ENCODE measurements around the gene TMPRSS7.

The TMPRSS7 gene

GRCh38 chr3:112096176-112096575 is 61.6 kb downstream of the TMPRSS7 start:
- Histone ChIP-seq H3K79me2 (ENCODE audit: low read length) (no peaks in the 10 kb centered on the region), H3K27ac (ENCODE audit: low read length) (no peak overlapping the region)

DNA sequence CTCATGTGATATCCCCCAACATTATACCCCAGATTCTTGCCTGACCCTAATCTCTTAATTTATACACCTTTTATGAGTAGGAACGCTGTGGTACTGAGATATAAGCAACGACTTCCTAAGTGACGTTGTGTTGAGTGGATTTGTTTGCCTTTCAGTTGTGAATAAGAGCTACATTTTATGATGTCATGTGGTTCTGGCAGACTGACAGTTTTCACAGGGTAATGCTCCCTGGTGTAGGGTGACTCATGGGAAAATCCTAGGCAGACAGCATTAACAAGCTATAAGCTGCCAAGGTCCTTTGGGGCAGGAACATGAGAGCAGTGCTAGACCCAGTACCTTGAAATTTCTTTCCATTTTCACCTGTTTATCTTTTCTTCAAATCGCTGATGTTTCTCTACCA is 62.8 kb downstream of the TMPRSS7 start:
- Histone ChIP-seq H3K27me3 (ENCODE audit: low read depth, low read length) (no peaks in the 10 kb centered on the region), H3K4me1 (ENCODE audit: low read length) (peaks cover 8% of the 10 kb centered on the region), H3K9me3 (ENCODE audit: insufficient read depth, low read length) (no peaks in the 10 kb centered on the region), H3K4me3 (ENCODE audit: low read length) (no peak overlapping the region), H2AFZ (ENCODE audit: low read depth, low read length) (no peak overlapping the region), H3K9ac (ENCODE audit: low read length) (no peak overlapping the region), H3K36me3 (replicated peaks; ENCODE audit: low read depth, low read length) (no peaks in the 10 kb centered on the region), H3K27ac (ENCODE audit: low read length) (no peak overlapping the region), H4K20me1 (ENCODE audit: insufficient read depth, low read length) (no peaks in the 10 kb centered on the region), H3K4me2 (ENCODE audit: low read length) (no peak overlapping the region), H3K79me2 (ENCODE audit: low read length) (no peaks in the 10 kb centered on the region)
- TF ChIP-seq, protein P1, sequence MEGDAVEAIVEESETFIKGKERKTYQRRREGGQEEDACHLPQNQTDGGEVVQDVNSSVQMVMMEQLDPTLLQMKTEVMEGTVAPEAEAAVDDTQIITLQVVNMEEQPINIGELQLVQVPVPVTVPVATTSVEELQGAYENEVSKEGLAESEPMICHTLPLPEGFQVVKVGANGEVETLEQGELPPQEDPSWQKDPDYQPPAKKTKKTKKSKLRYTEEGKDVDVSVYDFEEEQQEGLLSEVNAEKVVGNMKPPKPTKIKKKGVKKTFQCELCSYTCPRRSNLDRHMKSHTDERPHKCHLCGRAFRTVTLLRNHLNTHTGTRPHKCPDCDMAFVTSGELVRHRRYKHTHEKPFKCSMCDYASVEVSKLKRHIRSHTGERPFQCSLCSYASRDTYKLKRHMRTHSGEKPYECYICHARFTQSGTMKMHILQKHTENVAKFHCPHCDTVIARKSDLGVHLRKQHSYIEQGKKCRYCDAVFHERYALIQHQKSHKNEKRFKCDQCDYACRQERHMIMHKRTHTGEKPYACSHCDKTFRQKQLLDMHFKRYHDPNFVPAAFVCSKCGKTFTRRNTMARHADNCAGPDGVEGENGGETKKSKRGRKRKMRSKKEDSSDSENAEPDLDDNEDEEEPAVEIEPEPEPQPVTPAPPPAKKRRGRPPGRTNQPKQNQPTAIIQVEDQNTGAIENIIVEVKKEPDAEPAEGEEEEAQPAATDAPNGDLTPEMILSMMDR (IDR thresholded peaks at IDR 0.05; ENCODE audit: low read depth, low read length), result no peak
- TF ChIP-seq EZH2phosphoT487 (IDR thresholded peaks at IDR 0.05; ENCODE audit: low read depth), result no peak

More at GRCh38 chr3:112096176-112096575, 61.6 kb downstream of the TMPRSS7 start:
- H4K20me1 ChIP-seq (ENCODE audit: insufficient read depth, low read length), result no peaks in the 10 kb centered on the region
- H3K27me3 ChIP-seq (ENCODE audit: low read depth, low read length), result no peaks in the 10 kb centered on the region
- no peak overlapping the region for H2AFZ ChIP-seq (ENCODE audit: low read depth, low read length)
- no peak overlapping the region for H3K9ac ChIP-seq (ENCODE audit: low read length)
- H3K36me3 ChIP-seq (replicated peaks; ENCODE audit: low read depth, low read length), result no peaks in the 10 kb centered on the region
- TF ChIP-seq EZH2phosphoT487 (IDR thresholded peaks at IDR 0.05; ENCODE audit: low read depth), result no peak
- TF ChIP-seq, protein P1 (IDR thresholded peaks at IDR 0.05; ENCODE audit: low read depth, low read length), result no peak
- peaks cover 11% of the 10 kb centered on the region for H3K4me1 ChIP-seq (ENCODE audit: low read length)
- H3K4me2 ChIP-seq (ENCODE audit: low read length), result no peak overlapping the region
- no peak overlapping the region for H3K4me3 ChIP-seq (ENCODE audit: low read length)
- H3K9me3 ChIP-seq (ENCODE audit: insufficient read depth, low read length), result no peaks in the 10 kb centered on the region

GRCh38 chr3:112101916-112102315 is 67.4 kb downstream of the TMPRSS7 start:
- Histone ChIP-seq H3K79me2 (ENCODE audit: low read length) (no peaks in the 10 kb centered on the region), H4K20me1 (ENCODE audit: insufficient read depth, low read length) (no peaks in the 10 kb centered on the region), H3K27me3 (ENCODE audit: low read depth, low read length) (no peaks in the 10 kb centered on the region), H3K9me3 (ENCODE audit: insufficient read depth, low read length) (no peaks in the 10 kb centered on the region), H3K9ac (ENCODE audit: low read length) (no peak overlapping the region), H2AFZ (ENCODE audit: low read depth, low read length) (no peak overlapping the region), H3K36me3 (replicated peaks; ENCODE audit: low read depth, low read length) (no peaks in the 10 kb centered on the region), H3K27ac (ENCODE audit: low read length) (no peak overlapping the region), H3K4me3 (ENCODE audit: low read length) (no peak overlapping the region), H3K4me2 (ENCODE audit: low read length) (no peak overlapping the region), H3K4me1 (ENCODE audit: low read length) (no peaks in the 10 kb centered on the region)
- TF ChIP-seq, protein P1 (IDR thresholded peaks at IDR 0.05; ENCODE audit: low read depth, low read length), result no peak
- no peak for TF ChIP-seq EZH2phosphoT487 (IDR thresholded peaks at IDR 0.05; ENCODE audit: low read depth)

GRCh38 chr3:112104774-112105173 is 70.2 kb downstream of the TMPRSS7 start:
- H3K4me1 ChIP-seq (ENCODE audit: low read length), result no peaks in the 10 kb centered on the region
- H3K27me3 ChIP-seq (ENCODE audit: low read depth, low read length), result no peaks in the 10 kb centered on the region
- no peak overlapping the region for H3K4me2 ChIP-seq (ENCODE audit: low read length)
- no peak overlapping the region for H3K27ac ChIP-seq (ENCODE audit: low read length)
- no peaks in the 10 kb centered on the region for H4K20me1 ChIP-seq (ENCODE audit: insufficient read depth, low read length)
- H3K79me2 ChIP-seq (ENCODE audit: low read length), result no peaks in the 10 kb centered on the region
- H3K4me3 ChIP-seq (ENCODE audit: low read length), result no peak overlapping the region
- no peak overlapping the region for H2AFZ ChIP-seq (ENCODE audit: low read depth, low read length)
- TF ChIP-seq, protein P1 (IDR thresholded peaks at IDR 0.05; ENCODE audit: low read depth, low read length), result no peak
- no peak for TF ChIP-seq EZH2phosphoT487 (IDR thresholded peaks at IDR 0.05; ENCODE audit: low read depth)
- no peak overlapping the region for H3K9ac ChIP-seq (ENCODE audit: low read length)
- H3K9me3 ChIP-seq (ENCODE audit: insufficient read depth, low read length), result no peaks in the 10 kb centered on the region
- H3K36me3 ChIP-seq (replicated peaks; ENCODE audit: low read depth, low read length), result no peaks in the 10 kb centered on the region
